ENCODE data around the gene MACF1. TPM values are rescaled to one million over a fixed set of nuclear protein-coding genes. Genes with fewer than 3 reads are reported as not detected.

The MACF1 gene
- total and polyA plus RNA-seq, 2 of the 13 experiments (the other 11 are each of a cell fraction or from before 2014, with no cell fraction given), result 36.7 to 65.4 TPM

DNA sequence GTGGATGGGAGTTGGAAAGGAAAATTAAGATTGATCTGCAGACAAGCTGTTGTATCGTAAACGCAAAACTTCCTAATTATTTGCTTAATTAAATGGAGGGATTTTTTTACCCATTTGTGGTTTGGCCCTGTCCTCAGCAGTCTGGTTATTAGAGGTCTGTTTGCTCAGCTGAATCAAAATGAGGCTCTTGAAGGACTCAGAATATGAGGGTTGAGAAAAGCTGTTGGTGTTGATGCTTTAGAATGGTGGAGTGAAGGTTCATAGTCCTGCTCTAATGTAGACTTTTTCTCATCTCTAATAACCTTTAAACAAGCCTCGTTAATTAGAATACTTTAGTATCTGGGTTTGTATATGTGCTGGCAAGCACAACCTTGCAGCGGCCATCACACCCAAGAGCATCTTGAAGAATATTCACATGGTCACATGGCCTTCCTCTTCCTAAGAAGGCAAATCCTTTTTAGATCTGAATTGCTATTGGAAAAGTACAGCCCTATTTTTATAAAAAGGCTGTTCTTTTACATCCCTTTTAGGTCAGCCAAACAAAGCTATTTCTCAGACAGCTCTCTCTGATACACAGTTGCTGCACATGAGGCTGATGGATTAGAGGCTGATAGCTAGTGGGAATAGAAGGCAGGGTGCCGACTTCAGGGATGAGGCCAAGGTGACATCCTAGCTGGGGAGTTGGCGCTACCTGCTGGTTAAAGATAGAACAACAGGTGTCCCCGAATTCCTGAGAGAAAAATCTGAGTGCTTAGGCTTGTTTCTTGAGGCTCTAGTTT is 53.8 kb downstream of the MACF1 start (continued):
- TF ChIP-seq, protein P1, sequence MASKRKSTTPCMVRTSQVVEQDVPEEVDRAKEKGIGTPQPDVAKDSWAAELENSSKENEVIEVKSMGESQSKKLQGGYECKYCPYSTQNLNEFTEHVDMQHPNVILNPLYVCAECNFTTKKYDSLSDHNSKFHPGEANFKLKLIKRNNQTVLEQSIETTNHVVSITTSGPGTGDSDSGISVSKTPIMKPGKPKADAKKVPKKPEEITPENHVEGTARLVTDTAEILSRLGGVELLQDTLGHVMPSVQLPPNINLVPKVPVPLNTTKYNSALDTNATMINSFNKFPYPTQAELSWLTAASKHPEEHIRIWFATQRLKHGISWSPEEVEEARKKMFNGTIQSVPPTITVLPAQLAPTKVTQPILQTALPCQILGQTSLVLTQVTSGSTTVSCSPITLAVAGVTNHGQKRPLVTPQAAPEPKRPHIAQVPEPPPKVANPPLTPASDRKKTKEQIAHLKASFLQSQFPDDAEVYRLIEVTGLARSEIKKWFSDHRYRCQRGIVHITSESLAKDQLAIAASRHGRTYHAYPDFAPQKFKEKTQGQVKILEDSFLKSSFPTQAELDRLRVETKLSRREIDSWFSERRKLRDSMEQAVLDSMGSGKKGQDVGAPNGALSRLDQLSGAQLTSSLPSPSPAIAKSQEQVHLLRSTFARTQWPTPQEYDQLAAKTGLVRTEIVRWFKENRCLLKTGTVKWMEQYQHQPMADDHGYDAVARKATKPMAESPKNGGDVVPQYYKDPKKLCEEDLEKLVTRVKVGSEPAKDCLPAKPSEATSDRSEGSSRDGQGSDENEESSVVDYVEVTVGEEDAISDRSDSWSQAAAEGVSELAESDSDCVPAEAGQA (IDR thresholded peaks at IDR 0.05; ENCODE audit: low read depth), result no peak
- TF ChIP-seq, protein P1 (CRISPR knock-in tag; IDR thresholded peaks at IDR 0.05; ENCODE audit: borderline replicate concordance), result no peak; the same call in 1 of the 2 replicates
- TF ChIP-seq, protein P2, sequence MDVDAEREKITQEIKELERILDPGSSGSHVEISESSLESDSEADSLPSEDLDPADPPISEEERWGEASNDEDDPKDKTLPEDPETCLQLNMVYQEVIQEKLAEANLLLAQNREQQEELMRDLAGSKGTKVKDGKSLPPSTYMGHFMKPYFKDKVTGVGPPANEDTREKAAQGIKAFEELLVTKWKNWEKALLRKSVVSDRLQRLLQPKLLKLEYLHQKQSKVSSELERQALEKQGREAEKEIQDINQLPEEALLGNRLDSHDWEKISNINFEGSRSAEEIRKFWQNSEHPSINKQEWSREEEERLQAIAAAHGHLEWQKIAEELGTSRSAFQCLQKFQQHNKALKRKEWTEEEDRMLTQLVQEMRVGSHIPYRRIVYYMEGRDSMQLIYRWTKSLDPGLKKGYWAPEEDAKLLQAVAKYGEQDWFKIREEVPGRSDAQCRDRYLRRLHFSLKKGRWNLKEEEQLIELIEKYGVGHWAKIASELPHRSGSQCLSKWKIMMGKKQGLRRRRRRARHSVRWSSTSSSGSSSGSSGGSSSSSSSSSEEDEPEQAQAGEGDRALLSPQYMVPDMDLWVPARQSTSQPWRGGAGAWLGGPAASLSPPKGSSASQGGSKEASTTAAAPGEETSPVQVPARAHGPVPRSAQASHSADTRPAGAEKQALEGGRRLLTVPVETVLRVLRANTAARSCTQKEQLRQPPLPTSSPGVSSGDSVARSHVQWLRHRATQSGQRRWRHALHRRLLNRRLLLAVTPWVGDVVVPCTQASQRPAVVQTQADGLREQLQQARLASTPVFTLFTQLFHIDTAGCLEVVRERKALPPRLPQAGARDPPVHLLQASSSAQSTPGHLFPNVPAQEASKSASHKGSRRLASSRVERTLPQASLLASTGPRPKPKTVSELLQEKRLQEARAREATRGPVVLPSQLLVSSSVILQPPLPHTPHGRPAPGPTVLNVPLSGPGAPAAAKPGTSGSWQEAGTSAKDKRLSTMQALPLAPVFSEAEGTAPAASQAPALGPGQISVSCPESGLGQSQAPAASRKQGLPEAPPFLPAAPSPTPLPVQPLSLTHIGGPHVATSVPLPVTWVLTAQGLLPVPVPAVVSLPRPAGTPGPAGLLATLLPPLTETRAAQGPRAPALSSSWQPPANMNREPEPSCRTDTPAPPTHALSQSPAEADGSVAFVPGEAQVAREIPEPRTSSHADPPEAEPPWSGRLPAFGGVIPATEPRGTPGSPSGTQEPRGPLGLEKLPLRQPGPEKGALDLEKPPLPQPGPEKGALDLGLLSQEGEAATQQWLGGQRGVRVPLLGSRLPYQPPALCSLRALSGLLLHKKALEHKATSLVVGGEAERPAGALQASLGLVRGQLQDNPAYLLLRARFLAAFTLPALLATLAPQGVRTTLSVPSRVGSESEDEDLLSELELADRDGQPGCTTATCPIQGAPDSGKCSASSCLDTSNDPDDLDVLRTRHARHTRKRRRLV (CRISPR knock-in tag; IDR thresholded peaks at IDR 0.05), result no peak
- TF ChIP-seq, protein P3, sequence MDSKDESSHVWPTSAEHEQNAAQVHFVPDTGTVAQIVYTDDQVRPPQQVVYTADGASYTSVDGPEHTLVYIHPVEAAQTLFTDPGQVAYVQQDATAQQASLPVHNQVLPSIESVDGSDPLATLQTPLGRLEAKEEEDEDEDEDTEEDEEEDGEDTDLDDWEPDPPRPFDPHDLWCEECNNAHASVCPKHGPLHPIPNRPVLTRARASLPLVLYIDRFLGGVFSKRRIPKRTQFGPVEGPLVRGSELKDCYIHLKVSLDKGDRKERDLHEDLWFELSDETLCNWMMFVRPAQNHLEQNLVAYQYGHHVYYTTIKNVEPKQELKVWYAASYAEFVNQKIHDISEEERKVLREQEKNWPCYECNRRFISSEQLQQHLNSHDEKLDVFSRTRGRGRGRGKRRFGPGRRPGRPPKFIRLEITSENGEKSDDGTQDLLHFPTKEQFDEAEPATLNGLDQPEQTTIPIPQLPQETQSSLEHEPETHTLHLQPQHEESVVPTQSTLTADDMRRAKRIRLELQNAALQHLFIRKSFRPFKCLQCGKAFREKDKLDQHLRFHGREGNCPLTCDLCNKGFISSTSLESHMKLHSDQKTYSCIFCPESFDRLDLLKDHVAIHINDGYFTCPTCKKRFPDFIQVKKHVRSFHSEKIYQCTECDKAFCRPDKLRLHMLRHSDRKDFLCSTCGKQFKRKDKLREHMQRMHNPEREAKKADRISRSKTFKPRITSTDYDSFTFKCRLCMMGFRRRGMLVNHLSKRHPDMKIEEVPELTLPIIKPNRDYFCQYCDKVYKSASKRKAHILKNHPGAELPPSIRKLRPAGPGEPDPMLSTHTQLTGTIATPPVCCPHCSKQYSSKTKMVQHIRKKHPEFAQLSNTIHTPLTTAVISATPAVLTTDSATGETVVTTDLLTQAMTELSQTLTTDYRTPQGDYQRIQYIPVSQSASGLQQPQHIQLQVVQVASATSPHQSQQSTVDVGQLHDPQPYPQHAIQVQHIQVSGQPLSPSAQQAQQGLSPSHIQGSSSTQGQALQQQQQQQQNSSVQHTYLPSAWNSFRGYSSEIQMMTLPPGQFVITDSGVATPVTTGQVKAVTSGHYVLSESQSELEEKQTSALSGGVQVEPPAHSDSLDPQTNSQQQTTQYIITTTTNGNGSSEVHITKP (CRISPR knock-in tag; IDR thresholded peaks at IDR 0.05; ENCODE audit: low read depth), result no peak
- TF ChIP-seq GZF1 (CRISPR knock-in tag; IDR thresholded peaks at IDR 0.05) (no peak), ZNF7 (CRISPR knock-in tag; IDR thresholded peaks at IDR 0.05) (no peak), NFE2L2 (IDR thresholded peaks at IDR 0.05; ENCODE audit: low read length) (no peak), TMF1 (CRISPR knock-in tag; IDR thresholded peaks at IDR 0.05; ENCODE audit: low read depth) (no peak), REL (CRISPR knock-in tag; conservative IDR thresholded peaks at IDR 0.05) (no peak)
- TF ChIP-seq, protein P4, sequence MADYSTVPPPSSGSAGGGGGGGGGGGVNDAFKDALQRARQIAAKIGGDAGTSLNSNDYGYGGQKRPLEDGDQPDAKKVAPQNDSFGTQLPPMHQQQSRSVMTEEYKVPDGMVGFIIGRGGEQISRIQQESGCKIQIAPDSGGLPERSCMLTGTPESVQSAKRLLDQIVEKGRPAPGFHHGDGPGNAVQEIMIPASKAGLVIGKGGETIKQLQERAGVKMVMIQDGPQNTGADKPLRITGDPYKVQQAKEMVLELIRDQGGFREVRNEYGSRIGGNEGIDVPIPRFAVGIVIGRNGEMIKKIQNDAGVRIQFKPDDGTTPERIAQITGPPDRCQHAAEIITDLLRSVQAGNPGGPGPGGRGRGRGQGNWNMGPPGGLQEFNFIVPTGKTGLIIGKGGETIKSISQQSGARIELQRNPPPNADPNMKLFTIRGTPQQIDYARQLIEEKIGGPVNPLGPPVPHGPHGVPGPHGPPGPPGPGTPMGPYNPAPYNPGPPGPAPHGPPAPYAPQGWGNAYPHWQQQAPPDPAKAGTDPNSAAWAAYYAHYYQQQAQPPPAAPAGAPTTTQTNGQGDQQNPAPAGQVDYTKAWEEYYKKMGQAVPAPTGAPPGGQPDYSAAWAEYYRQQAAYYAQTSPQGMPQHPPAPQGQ (CRISPR knock-in tag; IDR thresholded peaks at IDR 0.05; ENCODE audit: borderline replicate concordance), result no peak

Data from HepG2 (cell line).